OCI-M2 (cell line): ENCODE measurements around the gene CA10.

Experiments used
- DNase-seq: peaks from one replicate; lab custom pipeline; 2025; ENCODE audit not compliant: unreplicated experiment; lab: John Stamatoyannopoulos, UW

Gene CA10

DNA sequence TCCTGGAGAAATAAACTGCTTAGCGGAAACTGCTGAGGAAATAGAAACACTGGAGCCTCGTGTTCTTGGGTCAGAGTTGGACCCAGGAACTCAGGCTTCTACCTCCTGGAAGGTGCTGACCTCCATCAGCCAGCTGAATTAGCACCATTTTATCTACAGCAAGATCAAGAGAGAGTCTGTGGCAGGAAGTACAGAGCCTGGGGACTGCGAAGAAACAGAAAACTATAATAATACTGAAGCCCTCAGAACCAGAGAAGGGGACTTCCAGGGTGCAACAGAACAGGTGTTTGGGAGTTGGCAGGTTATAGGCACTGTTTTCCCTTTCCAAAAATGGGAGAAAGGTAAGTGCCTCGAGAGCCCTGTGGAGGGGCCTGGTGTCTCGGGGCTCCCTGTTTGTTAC, 379.7 kb downstream of the CA10 start:
- no peak for DNase-seq

- no peak for DNase-seq
Measured at GRCh38 chr17:51770027-51770759, 388.3 kb downstream of the CA10 start.

- no peak for DNase-seq
Measured at GRCh38 chr17:51769231-51769630, 389.3 kb downstream of the CA10 start.

GRCh38 chr17:51768706-51769105, 389.8 kb downstream of the CA10 start:
- no peak for DNase-seq

- DNase-seq = no peak
Measured at GRCh38 chr17:51767287-51767686, 391.2 kb downstream of the CA10 start.

DNA sequence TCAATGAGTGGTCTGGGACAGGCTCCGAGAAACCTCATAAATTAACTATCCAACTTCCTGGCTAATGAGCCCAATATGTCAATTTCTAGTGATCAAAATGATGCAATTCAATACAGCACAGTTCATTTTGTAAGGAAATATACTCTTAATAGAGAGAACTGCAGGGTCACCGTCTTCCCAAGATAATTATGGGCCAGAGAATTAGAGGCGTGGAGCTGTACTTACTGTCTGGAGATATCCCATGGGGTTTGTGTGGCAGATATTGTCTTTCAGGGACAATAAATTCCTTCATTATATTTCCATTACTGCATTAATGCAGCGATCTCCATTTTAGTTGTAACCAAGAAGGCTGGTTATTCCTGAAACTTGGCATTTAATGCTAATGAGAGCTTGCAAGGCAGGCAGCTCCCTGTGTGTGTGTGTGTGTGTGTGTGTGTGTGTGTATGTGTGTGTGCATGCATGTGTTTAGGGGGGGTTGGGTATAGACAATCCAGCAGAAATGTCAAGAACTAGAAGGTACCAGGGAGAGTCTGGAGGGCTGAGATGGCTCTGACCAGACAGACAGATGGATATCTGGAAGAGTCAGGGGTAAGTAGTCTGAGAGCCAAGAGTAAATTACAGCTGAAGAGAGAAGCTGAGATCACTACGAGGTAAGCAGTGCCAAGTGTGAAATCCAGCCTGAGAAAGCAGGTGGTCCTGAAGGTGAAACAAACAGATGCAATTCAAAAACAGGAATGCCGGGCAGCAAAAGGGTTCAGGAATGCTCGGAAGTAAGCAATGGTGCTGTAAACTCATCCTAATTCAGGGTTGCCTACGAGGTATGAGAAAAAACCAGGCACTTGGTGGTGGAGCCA, 393.0 kb downstream of the CA10 start:
- no peak for DNase-seq

- DNase-seq = no peak
Measured at GRCh38 chr17:51764387-51764971, 394.0 kb downstream of the CA10 start.

- DNase-seq = no peak
Measured at GRCh38 chr17:51763058-51763457, 395.5 kb downstream of the CA10 start.

DNA sequence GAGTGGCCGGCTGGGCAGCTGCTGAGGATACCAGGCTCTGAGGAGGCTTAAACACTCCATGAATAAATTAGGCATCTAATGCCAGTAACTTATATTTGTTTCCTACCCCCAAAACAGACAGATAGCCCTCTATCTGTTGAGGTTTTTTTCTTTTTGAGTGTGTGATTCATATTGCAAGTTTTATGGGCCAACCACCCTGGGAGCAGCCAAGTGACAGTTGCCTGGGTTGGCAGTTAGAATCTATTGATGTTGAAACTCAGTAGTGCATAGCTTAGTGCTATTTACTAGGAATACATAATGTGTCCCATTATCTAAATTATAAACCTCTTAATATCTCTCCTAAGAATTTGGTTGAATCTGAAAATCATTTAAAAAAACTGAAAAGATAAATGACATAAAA, 397.4 kb downstream of the CA10 start:
- no peak for DNase-seq

DNA sequence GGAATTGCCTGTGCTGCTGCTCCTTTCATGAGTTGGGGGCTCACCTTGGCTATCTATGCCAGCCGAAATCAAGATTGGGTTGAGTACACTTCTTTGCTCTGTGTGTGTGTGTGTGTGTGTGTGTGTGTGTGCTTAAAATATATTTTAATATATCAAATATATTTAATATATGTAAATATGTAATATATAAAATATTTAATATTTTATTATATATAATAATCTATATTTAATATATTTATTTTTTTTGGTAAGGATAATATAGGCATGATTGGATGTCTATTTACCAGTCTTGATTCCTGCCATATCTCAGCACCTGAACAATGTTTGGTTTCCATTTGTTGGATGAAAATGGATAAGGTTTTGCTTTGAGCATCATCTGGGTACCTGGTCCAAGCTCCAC, 399.3 kb downstream of the CA10 start:
- no peak for DNase-seq

- no peak for DNase-seq
Measured at GRCh38 chr17:51751072-51751471, 407.4 kb downstream of the CA10 start.

DNA sequence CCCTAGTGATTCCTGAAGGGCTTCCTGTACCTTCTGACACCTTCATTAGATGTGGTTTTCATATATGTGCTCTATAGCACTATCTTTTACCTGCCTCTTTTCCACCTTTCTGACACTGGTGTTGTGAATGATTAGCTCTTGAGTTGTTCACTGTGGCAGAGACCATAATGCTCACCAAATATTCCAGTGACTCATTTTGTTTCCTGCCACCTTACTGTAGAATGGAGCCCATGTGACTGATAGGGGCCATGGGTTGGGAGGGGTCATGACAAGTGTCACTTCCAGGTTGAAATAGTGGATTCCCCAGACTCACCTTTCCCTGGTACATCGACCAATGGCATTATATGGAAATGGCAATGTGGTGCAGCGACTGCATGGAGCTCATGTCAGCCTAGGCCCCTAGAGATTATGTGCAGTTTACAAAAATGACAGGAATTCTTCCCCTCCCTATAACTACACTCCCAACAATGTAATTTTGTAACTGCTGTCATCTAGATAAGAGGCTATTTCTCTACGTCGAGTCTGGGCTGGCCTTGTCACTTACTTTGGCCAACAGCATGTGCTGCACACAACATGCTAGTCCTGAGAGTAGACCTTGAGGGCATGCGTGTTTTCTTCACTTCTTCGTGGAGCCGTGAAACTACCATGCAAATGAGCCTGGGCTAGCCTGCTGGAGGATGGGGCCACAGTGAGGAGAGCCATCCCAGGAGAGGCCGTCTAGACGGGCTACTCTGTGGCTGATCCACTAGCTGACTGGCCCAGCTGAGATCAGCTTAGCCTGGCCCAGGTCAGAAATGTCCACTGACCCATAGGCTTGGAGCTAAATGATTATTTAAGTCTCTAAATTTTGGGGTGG, 409.5 kb downstream of the CA10 start:
- no peak for DNase-seq

- DNase-seq = no peak
Measured at GRCh38 chr17:51746421-51746820, 412.1 kb downstream of the CA10 start.

DNA sequence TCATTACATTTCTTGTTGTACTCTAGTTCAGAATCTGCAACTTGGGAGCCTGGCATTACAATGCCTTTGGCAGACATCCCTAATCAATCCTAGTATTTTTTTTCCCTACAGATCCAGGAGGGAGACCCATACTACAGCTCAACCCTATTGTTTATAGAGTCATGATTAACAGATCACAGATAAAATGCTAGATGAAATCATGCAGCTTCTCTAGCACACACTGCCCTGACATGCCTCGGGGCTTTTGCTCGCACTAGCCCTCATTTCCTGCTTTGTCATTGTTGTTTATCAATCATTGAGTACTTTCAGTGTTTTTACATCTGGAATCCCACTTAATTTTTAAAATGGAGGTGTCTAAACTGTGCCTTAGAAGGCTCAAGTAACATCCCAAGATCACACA, 412.5 kb downstream of the CA10 start:
- DNase-seq = no peak

DNA sequence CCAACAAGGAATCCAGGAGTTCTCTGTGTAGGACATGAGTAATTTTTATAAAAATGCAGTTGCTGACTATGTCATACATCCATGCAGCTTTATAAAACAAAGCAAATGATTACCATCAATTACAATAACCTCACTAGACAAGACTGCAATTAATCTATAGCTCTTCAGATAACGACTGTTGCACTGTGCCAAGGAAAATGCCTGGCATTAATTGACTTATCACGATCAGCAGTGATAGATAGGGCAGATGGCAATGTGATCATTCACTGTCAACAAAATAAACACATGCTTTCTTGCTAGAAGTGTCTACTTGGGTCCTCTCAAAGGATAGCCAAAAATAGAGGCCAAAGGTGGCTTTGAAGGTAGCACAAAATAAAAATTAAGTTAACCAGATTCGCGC, 415.0 kb downstream of the CA10 start:
- no peak for DNase-seq

DNA sequence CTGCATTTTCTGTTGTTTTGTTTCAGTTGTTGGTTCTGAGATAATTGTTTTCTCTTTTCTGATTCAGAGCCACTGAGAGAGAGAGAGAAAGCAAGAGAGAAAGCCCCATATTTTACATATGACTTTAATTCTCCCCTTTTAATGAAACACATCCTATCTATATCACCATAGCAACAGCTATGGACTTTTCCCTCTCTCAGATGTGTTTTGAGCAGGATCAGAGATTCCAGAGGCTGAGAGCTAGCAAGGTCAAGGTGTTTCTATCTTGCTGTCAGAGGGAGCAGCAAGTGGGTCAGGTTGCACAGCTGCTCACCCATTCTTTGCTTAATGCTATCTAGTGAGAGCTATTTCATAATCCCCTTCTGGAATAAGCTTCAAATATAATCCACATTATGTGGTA, 415.9 kb downstream of the CA10 start:
- no peak for DNase-seq

GRCh38 chr17:51741458-51741857, 417.1 kb downstream of the CA10 start:
- no peak for DNase-seq

GRCh38 chr17:51740531-51740930, 418.0 kb downstream of the CA10 start:
- DNase-seq = no peak

- no peak for DNase-seq
Measured at GRCh38 chr17:51739245-51739886, 419.1 kb downstream of the CA10 start.

DNA sequence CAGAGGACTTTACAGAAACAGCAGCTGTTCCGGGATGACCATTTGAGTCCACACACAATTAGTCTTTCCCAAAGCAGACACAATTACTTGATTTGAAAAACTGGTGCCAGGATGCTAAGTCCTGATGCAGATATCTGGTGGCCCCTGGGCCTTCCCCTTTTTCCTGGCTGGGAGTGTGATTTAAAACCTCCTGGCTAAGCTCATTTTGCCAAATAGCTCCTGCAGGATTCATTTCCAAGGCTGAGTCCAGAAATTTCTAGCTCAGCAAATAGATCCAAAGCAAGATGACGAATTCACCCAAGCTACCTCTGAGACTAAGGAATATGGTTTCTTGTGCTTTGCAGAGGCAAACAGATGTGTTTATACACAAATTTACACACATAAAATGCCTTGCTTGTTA, 422.2 kb downstream of the CA10 start:
- no peak for DNase-seq

- DNase-seq = no peak
Measured at GRCh38 chr17:51734976-51735375, 423.5 kb downstream of the CA10 start.
